DND-41 (cell line): ENCODE measurements around the gene RARS2.

Experiments
- ATAC-seq: fragments of 200-7000 bp; cut with Tn5 transposase; 3 replicates; pipeline ENCODE4 v1.9.1; 2021; ENCODE audit warnings: low read depth; ENCODE audit not compliant: insufficient read depth
- DNase-seq: peaks from one replicate; pipeline ENCODE4 v3.0.0-alpha.2; 2020
- H2AFZ ChIP-seq: 2 replicates; pipeline ENCODE4 v1.6.0; 2012; ENCODE audit warnings: low read depth, low read length
- H3K27ac ChIP-seq: 2 replicates; pipeline ENCODE4 v1.5.1; 2012; ENCODE audit warnings: low read length, inconsistent platforms
- H3K27me3 ChIP-seq: fragments of 200-600 bp; sonication (generic); 2 replicates; pipeline ENCODE4 v1.6.0; 2012; ENCODE audit warnings: low read length, mild to moderate bottlenecking, inconsistent platforms; ENCODE audit not compliant: insufficient read depth, poor library complexity
- H3K36me3 ChIP-seq: 2 replicates; pipeline ENCODE4 v1.5.1; 2012; ENCODE audit warnings: low read length, inconsistent platforms; ENCODE audit not compliant: insufficient read depth
- H3K4me1 ChIP-seq: 2 replicates; pipeline ENCODE4 v1.5.1; 2012; ENCODE audit warnings: mild to moderate bottlenecking, low read length; ENCODE audit not compliant: insufficient read depth
- H3K4me2 ChIP-seq: 2 replicates; pipeline ENCODE4 v1.6.0; 2012; ENCODE audit warnings: mild to moderate bottlenecking, moderate library complexity, low read length, inconsistent platforms; ENCODE audit not compliant: insufficient read depth
- H3K4me3 ChIP-seq, 2 experiments: fragments of 200-600 bp in 1 of 2; shearing (Covaris generic) in 1 of 2; 2 replicates each; pipeline ENCODE4 v1.5.1; 2012 to 2016; ENCODE audit warnings: inconsistent platforms in 2 of 2, low read length in 2 of 2, mild to moderate bottlenecking in 2 of 2, low read depth in 1 of 2, moderate library complexity in 1 of 2
- H3K79me2 ChIP-seq: 2 replicates; pipeline ENCODE4 v1.6.0; 2012; ENCODE audit warnings: low read length, inconsistent platforms; ENCODE audit not compliant: insufficient read depth
- H3K9ac ChIP-seq: 2 replicates; pipeline ENCODE4 v1.6.0; 2012; ENCODE audit warnings: low read depth, mild to moderate bottlenecking, inconsistent platforms, low read length, moderate library complexity
- H3K9me3 ChIP-seq: 2 replicates; pipeline ENCODE4 v1.5.1; 2012; ENCODE audit warnings: low read length, moderate library complexity, mild to moderate bottlenecking, inconsistent platforms; ENCODE audit not compliant: insufficient read depth, severe bottlenecking
- H4K20me1 ChIP-seq: 2 replicates; pipeline ENCODE4 v1.6.0; 2012; ENCODE audit warnings: low read length; ENCODE audit not compliant: insufficient read depth
- EZH2 ChIP-seq: IDR thresholded peaks from 3 replicates; pipeline ENCODE4 v1.6.1; 2012; ENCODE audit warnings: borderline replicate concordance, low read depth, mild to moderate bottlenecking, moderate library complexity, low read length, inconsistent platforms; ENCODE audit not compliant: severe bottlenecking
- TF ChIP-seq, protein P1 (sequence below): IDR thresholded peaks from 2 replicates; pipeline ENCODE4 v1.5.1; 2012; ENCODE audit warnings: borderline replicate concordance, low read length, moderate library complexity, mild to moderate bottlenecking; ENCODE audit not compliant: poor library complexity, severe bottlenecking; ENCODE audit errors: extremely low read depth

RARS2 gene

DNA sequence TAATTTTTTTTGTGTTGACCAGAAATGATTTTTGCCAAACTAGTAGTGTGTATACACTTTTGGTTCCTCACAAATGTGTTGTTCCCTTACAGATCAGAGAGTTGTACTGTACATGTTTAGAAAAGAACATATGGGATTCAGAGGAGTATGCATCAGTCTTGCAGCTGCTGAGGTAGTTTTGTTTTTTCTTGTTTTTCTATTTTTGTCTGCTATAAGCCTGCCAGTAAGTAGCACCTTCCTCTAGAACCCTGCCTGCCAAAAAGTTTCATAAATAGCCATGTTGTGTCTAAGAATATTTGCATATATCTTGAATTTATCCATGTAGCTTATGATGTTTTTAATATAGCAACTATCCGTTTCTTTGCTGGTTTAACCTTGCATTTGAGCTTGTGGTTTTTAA, 46.5 kb upstream of the RARS2 start:
- no peak for ATAC-seq
- peaks cover 45% of the 10 kb centered on the region for H3K36me3 ChIP-seq

DNA sequence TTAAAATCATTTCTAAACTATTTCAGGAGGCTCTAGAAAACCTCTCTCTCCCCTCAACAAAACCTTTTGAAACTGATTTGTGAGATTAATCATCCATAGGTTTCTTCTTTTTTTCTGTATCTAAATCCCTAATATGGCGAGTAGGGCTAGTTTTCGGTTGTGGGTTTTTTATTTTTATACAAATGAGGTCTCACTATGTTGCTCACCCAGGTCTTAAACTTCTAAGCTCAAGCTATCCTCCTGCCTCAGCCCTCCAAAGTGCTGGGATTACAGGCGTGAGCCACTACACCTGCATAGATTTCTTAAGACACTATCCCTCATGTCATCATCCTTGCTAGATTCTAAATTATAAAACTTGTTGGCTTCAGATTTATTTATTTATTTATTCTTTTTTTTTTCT, 44.1 kb upstream of the RARS2 start:
- no peak for TF ChIP-seq EZH2
- TF ChIP-seq, protein P1, sequence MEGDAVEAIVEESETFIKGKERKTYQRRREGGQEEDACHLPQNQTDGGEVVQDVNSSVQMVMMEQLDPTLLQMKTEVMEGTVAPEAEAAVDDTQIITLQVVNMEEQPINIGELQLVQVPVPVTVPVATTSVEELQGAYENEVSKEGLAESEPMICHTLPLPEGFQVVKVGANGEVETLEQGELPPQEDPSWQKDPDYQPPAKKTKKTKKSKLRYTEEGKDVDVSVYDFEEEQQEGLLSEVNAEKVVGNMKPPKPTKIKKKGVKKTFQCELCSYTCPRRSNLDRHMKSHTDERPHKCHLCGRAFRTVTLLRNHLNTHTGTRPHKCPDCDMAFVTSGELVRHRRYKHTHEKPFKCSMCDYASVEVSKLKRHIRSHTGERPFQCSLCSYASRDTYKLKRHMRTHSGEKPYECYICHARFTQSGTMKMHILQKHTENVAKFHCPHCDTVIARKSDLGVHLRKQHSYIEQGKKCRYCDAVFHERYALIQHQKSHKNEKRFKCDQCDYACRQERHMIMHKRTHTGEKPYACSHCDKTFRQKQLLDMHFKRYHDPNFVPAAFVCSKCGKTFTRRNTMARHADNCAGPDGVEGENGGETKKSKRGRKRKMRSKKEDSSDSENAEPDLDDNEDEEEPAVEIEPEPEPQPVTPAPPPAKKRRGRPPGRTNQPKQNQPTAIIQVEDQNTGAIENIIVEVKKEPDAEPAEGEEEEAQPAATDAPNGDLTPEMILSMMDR: no peak
- Histone ChIP-seq H3K36me3 (peaks cover 50% of the 10 kb centered on the region), H3K4me3 (no peak overlapping the region), H3K27ac (no peak overlapping the region), H4K20me1 (no peaks in the 10 kb centered on the region), H3K79me2 (no peaks in the 10 kb centered on the region; the same call in 1 of the 2 replicates), H2AFZ (no peak overlapping the region), H3K27me3 (no peaks in the 10 kb centered on the region), H3K4me2 (no peak overlapping the region), H3K4me1 (no peaks in the 10 kb centered on the region), H3K9me3 (no peaks in the 10 kb centered on the region), H3K9ac (no peak overlapping the region)
- DNase-seq (no peak), ATAC-seq (no peak)

More for the DNA sequence above, 46.5 kb upstream of the RARS2 start:
- Histone ChIP-seq H3K4me2 (no peak overlapping the region), H3K27ac (no peak overlapping the region), H3K27me3 (no peaks in the 10 kb centered on the region), H3K4me1 (no peaks in the 10 kb centered on the region), H2AFZ (no peak overlapping the region), H4K20me1 (no peaks in the 10 kb centered on the region), H3K9me3 (no peaks in the 10 kb centered on the region), H3K79me2 (no peaks in the 10 kb centered on the region; the same call in 1 of the 2 replicates), H3K4me3 (no peak overlapping the region), H3K9ac (no peak overlapping the region)
- no peak for DNase-seq
- no peak for TF ChIP-seq EZH2
- TF ChIP-seq, protein P1: no peak

DNA sequence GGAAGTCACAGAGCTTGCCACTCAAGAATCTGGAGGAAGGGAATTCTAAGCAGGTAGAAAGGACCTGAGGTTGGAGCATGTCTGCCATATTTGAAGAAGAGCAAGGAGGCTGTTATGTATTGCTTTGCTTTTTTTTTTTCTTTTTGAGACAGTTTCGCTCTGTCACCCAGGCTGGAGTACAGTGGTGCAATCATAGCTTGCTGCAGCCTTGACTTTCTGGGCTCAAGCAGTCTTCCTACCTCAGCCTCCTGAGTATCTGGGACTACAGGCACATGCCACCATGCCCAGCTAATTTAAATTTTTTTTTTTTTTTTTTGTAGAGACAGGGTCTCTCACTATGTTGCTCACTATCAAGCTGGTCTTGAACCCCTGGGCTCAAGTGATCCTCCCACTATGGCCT, 41.0 kb upstream of the RARS2 start:
- Histone ChIP-seq H3K4me3 (no peak overlapping the region), H3K9me3 (no peaks in the 10 kb centered on the region), H3K27me3 (no peaks in the 10 kb centered on the region), H3K79me2 (no peaks in the 10 kb centered on the region; the same call in 1 of the 2 replicates), H4K20me1 (no peaks in the 10 kb centered on the region), H2AFZ (no peak overlapping the region), H3K9ac (no peak overlapping the region), H3K27ac (no peak overlapping the region), H3K36me3 (peaks cover 38% of the 10 kb centered on the region), H3K4me1 (no peaks in the 10 kb centered on the region), H3K4me2 (no peak overlapping the region)
- DNase-seq (no peak), ATAC-seq (no peak)
- TF ChIP-seq, protein P1: no peak
- TF ChIP-seq EZH2: no peak

DNA sequence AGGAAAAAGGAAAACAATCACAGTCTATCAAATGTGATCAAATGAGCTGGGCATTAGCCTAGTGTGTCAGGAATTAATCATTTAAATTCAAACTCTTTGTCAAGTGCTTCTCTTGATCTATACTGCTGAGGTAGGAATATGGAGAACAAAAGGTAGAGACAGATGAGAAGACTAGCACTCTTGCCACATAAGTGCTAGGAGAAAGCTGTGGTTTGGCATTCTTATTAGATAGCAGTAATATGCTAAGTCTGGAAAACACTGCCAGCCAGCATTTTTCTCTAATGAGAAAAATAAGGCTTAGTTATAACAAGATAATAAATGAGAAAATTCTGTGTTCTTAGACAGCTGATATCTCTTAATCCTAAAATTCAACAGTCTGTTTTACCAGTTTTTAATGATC, 39.1 kb upstream of the RARS2 start:
- peaks cover 26% of the 10 kb centered on the region for H3K36me3 ChIP-seq
- H3K9ac ChIP-seq: no peak overlapping the region
- TF ChIP-seq, protein P1: no peak
- TF ChIP-seq EZH2: no peak
- no peak for ATAC-seq
- H4K20me1 ChIP-seq: no peaks in the 10 kb centered on the region
- H2AFZ ChIP-seq: no peak overlapping the region
- DNase-seq: no peak
- no peaks in the 10 kb centered on the region for H3K9me3 ChIP-seq
- H3K27me3 ChIP-seq: no peaks in the 10 kb centered on the region
- H3K27ac ChIP-seq: no peak overlapping the region
- no peaks in the 10 kb centered on the region for H3K4me1 ChIP-seq
- no peaks in the 10 kb centered on the region for H3K79me2 ChIP-seq
- no peak overlapping the region for H3K4me3 ChIP-seq
- H3K4me2 ChIP-seq: no peak overlapping the region
